Hematopoietic multipotent progenitor cell treated with erythropoietin and hydrocortisone succinate and interleukin-3 and kit ligand, for 15 days (in vitro differentiated cells): ENCODE results near the gene MAEL.

Experiments used
- DNase-seq: peaks from one replicate; pipeline ENCODE4 v3.0.0-alpha.2; 2015; ENCODE audit warnings: low spot score

MAEL gene

DNA sequence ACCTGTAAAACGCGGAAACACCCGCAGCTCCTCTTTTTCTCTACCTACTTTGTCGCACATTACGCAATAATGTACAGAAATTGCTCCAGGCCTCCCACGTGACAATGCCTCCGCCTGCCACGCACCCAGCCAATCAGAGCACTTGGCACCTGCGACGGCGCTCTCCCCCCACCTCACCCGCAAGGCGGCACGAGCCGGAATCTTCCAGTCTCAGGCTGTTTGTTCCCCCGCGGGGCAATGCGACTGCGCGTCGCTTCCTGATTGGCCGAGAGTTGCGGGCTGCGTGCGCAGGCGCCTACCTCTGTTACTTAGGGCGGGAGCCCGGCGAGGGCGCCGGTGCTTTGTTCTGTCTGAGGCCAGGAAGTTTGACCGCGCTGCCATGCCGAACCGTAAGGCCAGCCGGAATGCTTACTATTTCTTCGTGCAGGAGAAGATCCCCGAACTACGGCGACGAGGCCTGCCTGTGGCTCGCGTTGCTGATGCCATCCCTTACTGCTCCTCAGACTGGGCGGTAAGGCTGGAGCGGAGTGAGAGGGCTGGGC is at the start of gene MAEL:
TSS of gene MAEL (plus strand) at position 307 of the 542 bp plus-strand sequence. CDS start at position 380, 73 bp downstream.
- no peak for DNase-seq

- no peak for DNase-seq
Measured at GRCh38 chr1:166939741-166940375, 49.2 kb upstream of the MAEL start.

DNA sequence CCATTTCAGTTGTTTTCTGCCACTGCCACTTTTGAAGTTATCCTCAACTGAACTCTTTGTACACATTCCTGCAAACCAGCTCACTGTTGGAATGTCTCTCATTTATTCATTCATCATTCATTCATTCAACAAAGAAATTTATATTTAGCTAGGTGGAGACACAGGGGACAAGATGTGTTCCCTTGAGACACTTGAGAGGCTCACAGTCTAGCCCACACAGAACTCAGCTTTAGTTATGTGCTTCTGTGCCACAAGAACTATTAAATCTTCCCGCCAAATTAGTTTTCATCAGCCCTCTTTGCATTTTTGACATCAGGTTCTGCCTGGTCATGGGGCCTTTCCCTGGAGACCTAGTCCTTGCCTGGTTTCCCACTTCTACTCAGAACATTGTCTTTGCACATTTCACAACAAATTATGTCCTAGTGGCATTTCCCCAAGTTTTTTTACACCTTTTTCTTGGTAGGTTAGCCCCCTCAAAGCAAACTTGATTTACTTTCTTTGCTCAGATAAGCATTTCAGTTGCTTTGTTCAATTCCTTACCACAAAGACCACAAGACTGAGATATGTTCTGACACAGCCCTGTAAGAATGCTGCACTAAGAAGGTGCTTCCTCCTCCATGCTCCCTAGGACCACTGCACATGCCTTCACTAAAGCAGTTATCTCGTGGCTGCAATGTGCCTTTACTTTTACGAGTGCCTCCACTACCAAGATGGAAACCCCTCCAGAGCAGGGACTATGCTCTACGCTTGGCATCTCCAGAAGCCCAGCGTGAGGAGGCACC is 44.7 kb upstream of the MAEL start:
- no peak for DNase-seq

GRCh38 chr1:166947398-166948043 is 41.6 kb upstream of the MAEL start:
- DNase-seq, result no peak

DNA sequence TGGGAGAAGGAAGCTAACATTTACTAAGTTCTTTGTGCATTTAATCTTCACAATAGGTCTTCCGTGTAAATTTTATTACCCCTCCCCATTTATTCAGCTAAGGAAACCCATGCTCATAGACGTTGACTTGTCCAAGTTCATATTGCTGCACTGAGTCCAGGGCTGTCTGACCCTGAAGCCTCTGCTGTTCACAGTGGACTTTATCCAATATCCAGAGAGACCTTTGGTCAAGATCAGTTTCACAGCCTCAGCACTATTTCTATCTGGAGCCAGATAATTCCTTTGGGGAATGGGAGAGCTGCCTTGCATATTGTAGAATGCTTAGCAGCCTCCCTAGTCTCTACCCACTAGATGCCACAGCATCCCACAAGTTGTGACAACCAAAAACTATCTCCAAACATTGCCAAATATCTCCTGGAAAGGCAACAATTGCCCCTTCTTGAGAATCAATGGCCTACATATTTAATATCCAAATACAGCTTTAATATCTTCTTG is 40.2 kb upstream of the MAEL start:
- no peak for DNase-seq

DNA sequence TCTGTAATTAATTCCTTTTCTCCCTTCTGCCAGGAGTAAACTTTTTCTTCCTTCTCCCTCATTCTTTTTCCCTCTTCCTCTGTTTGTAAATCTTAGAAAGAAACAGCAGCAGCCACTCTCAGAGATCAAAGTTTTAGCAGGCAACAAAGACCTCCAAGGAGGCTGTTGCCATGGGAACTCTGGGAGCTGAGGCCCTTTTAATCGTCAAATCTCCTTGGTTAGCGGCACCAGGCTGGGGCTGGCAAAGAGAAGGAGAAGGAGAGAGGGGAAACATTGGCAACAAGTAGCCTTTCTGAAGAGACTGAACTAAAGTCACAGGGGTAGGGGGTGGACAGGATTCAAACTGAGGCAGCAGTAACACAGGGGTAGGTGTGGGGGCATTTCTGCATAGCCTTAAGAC is 38.9 kb upstream of the MAEL start:
- DNase-seq, result no peak

DNA sequence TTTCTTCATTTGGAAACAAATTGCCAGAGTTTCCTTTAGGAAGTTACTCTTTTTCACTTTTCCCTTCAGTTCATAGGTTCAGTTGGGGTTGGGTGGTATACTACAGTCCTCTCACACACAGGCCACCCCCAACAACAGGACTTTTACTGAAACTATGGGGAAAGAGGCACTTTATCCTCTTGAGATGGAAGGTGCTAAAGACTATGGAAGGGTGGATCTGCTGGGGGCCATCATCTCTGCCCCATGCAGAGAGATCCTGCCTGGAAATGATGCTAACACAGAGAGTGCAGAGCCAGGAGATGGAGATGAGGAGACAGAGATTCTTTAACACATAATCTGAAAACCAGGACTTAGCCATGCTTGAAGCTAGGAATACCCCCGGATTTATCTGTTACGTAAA is 38.0 kb upstream of the MAEL start:
- DNase-seq, result no peak

DNA sequence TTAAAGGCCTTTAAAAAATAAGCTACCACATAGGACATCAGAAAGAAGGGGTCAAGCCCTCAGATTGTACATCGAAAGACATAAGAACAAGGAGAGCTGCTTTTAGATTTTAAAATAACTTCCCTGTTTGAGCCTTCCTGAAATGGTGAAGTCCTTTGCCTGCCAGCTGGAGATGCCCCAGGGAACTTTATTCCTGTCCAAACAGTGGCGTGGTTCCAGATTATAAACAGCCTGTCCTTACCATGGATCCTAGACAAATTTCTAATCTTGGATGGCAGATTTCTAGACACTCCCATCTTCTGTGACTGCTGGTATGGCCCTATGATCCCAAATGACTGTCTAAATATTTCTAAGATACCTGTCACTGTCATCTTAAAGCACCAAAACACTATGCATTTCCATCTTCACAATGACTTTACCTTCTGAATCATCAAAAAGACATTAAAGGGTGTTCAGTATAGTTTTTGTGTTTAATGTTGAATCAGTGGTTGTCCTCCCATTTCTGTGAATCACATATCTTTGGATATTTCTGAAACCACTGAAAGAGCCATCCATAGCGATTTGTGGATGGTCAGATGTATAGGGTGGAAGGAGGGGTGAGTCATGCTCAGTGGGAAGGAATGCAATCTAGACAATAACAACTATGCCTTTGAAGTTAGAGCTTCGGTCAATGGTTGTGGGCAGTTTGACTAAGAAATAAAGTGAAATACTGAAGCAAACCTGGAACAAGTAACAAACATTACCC is 36.9 kb upstream of the MAEL start:
- no peak for DNase-seq

- no peak for DNase-seq
Measured at GRCh38 chr1:166953491-166953890, 35.6 kb upstream of the MAEL start.

DNA sequence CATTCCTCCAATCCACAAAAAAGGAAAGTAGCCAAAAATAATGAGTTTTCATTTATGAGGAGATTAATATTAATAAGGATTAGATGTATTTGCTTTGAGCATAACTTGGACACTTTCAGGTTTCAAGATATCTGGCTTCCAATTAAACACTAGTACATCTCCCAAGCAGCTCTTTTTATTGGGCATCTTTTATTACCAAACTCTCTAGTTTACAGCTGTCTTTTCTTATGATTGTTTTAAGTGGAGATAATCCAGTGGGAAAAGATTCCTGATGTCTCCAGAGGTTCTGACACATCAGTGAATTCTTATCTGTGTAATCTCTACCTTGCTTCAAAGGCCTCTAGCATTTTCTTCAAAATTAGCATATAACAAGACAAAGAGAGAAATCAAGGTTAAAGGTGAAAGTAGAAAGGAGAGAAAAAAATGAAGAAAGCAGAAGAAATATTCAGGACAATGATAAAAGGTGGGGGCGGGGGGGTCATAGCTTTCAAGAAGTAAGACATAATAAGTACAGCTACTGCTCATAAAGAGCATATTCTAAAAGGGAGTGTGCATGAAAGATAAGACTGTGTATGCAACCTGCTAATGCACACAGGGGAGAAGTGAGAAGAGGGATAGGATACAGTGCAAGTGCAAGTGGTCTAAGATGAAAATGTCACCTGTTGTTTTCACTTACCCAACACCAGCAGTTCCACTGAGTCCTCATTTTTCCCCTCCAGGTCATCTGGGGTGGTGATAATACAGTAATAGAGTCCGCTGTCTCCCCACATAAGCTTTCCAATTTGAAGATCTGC is 32.8 kb upstream of the MAEL start:
- DNase-seq, result no peak

DNA sequence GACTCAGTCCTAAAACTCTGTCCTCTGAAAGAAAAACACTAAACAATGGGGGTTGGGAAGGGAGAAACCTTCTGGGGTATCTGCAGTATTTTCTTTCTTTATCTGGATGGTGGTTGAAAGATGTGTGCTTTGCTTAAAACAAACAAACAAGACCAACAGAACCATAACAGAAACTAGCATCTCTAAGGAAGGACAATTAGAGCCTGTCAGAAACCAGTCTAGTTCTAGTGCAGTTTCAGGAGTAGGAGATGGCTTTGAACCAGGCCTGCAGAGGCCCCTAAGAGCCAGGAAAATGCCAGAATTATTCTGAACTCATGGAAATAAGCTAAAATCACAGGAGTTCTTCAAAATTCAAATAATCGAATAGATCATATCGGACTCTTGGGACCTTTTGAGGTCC is 32.2 kb upstream of the MAEL start:
- DNase-seq, result no peak

DNA sequence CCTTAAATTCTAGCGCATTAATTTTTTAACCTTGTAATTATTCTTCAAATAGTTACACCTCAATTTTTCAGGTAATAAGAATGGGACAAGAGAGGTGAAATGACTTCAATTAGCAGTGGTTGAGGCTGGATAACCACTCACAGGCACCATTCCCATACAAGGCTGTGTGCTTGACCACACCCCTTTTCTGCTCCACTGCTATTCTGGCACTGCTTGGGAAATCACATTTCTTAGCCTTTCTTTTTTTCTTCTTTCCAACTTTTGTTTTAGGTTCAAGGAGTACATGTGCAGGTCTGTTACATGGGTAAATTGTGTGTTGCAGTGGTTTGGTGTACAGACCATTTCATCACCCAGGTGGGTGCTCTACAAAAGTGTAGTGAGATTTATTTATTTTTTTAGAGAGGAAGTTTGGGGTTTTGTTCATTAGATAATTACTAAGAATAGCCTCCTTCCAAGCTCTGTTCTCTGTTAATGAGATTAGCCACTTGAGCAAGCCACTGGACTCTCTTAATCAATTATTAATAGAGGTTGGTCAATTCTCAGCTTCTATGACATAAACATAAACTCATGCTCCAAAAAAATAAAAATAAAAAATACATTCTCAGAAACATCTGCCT is 28.1 kb upstream of the MAEL start:
- no peak for DNase-seq

GRCh38 chr1:166969074-166969677 is 19.9 kb upstream of the MAEL start:
- DNase-seq, result no peak

DNA sequence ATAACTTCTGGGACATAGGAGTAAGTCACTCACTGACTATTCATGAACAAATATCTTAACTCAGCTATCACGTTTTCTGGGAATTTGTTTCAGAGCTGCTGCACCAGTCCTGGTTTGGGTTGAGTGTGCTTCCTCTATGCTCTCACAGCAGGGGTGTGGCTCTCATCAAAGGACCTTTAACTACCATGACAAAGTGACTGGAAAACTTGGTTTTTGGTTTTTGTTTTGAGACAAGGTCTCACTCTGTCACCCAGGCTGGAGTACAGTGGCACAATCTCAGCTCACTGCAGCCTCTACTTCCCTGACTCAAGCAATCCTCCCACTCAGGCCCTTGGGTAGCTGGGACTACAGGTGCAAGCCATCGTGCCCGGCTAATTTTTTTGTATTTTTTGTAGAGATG is 17.8 kb upstream of the MAEL start:
- no peak for DNase-seq

- DNase-seq, result no peak
Measured at GRCh38 chr1:166972193-166972592, 16.9 kb upstream of the MAEL start.

GRCh38 chr1:166972826-166973225 is 16.3 kb upstream of the MAEL start:
- no peak for DNase-seq

DNA sequence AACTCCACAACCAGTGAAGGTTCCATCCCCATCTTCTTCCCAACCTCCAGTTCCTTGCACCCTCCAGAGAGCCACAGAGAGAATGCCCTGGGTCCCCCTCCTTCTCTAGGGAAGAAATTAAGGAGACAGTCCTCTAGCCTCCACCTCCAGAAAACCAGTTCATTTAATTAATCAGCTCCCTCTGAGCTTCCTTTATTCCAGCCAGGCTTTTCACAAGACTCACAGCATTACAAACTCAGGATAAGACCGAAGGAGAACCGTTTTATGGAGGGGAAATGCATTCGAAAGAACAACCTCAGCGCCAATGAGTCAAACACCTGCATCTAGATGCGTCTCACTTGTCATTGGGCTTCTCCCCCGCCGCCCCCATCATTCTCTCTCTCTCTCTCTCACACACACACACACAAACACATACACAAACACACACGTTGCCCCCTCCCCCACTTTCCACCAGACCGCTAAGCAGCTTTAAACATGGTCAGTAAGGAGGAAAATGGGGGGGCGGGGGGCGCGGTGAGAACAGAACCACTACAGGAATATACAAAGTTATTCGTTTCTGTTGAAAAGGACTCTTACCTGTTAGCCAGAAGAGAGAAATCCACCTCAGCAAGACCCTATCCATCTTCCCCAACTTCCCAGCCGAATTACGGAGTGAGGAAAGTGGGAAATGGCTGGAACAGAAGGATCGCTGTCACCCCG is 14.3 kb upstream of the MAEL start:
- DNase-seq, result no peak

- DNase-seq, result no peak
Measured at GRCh38 chr1:166975361-166976129, 13.5 kb upstream of the MAEL start, which contains the start of gene ILDR2. Gene ILDR2, minus strand, starts transcription at chr1:166975540. Its CDS starts 272 bp downstream, at chr1:166975268.

DNA sequence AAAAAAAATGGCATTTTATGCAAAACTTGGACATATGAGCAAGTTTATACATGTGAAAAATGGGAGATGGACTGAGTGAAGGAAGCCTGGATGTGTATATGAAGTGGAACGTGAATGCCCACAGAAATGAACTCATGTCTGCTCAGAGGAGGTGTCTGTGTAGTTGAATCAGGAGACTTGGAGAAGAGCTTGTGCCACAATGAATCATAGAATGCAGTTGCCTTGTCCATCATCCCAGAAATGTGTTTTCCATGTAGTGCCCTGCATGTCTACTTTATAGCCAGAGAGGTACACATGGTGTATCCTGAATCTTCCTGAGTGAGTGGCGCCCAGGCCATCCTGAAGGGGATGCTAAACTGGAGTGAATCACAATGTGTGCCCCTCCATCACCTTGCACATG is 11.1 kb upstream of the MAEL start:
- DNase-seq, result no peak
